K562 (cell line): ENCODE data around the gene ARPC4. TPM values are rescaled to one million over a fixed set of nuclear protein-coding genes. Genes with fewer than 3 reads are reported as not detected.

Source experiments
- CBX5 ChIP-seq: IDR thresholded peaks from 2 replicates; pipeline ENCODE4 v1.6.1; 2014; ENCODE audit warnings: low read depth, borderline replicate concordance
- ELK3 ChIP-seq: fragments of 450-650 bp; formaldehyde crosslinking; IDR thresholded peaks from 2 replicates; pipeline ENCODE4 v1.4.0; 2020; ENCODE audit warnings: mild to moderate bottlenecking
- ETS2 ChIP-seq: IDR thresholded peaks from 2 replicates; pipeline ENCODE4 v1.6.1; 2016; ENCODE audit warnings: borderline replicate concordance, missing genetic modification characterization, mild to moderate bottlenecking, moderate library complexity, missing compliant biosample characterization; ENCODE audit not compliant: poor library complexity, severe bottlenecking
- FOXP4 ChIP-seq: sonication (generic); formaldehyde crosslinking; IDR thresholded peaks from 2 replicates; pipeline ENCODE4 v1.8.0; 2022; ENCODE audit warnings: mild to moderate bottlenecking, missing genetic modification reagents, borderline replicate concordance
- FUS ChIP-seq: fragments of 200-400 bp; formaldehyde crosslinking; optimal IDR thresholded peaks from 2 replicates; pipeline ENCODE3; 2017; ENCODE audit warnings: low read depth, low read length
- HNRNPK ChIP-seq: fragments of 200-400 bp; formaldehyde crosslinking; IDR thresholded peaks from one replicate; pipeline ENCODE4 v1.6.1; 2018; ENCODE audit warnings: mild to moderate bottlenecking, low read depth, low read length; ENCODE audit not compliant: poor library complexity, severe bottlenecking
- JUND ChIP-seq, 2 experiments: IDR thresholded peaks; 2 replicates in 1 of 2; 3 replicates in 1 of 2; pipeline ENCODE4 v1.6.1; 2011; ENCODE audit warnings: borderline replicate concordance in 2 of 2, low read depth in 2 of 2, low read length in 2 of 2, improper control_type of control experiment in 1 of 2, missing biosample characterization in 1 of 2, missing genetic modification characterization in 1 of 2, missing genetic modification reagents in 1 of 2
- KLF16 ChIP-seq: IDR thresholded peaks from 2 replicates; pipeline ENCODE4 v1.6.1; 2016; ENCODE audit warnings: antibody characterized with exemption
- LARP7 ChIP-seq: fragments of 450-650 bp; IDR thresholded peaks from 2 replicates; pipeline ENCODE4 v1.6.1; 2016
- MCM2 ChIP-seq: fragments of 450-650 bp; IDR thresholded peaks from 2 replicates; pipeline ENCODE4 v1.6.1; 2017; ENCODE audit warnings: low read depth, mild to moderate bottlenecking
- MCM5 ChIP-seq: fragments of 450-650 bp; IDR thresholded peaks from 2 replicates; pipeline ENCODE4 v1.6.1; 2016; ENCODE audit warnings: low read depth
- RCOR1 ChIP-seq, 2 experiments: IDR thresholded peaks; 2 replicates each; pipeline ENCODE4 v1.6.1; 2012; ENCODE audit warnings: low read depth in 2 of 2, low read length in 2 of 2, borderline replicate concordance in 1 of 2, improper control_type of control experiment in 1 of 2
- SPI1 ChIP-seq: IDR thresholded peaks from 2 replicates; pipeline ENCODE4 v1.6.1; 2011; ENCODE audit warnings: low read depth, low read length, control low read depth, borderline replicate concordance
- ZBTB12 ChIP-seq: fragments of 250-450 bp; sonication (Bioruptor Pico); IDR thresholded peaks from 2 replicates; pipeline ENCODE4 v1.4.0; 2020
- ZBTB17 ChIP-seq: fragments of 450-650 bp; formaldehyde crosslinking; IDR thresholded peaks from 2 replicates; pipeline ENCODE4 v1.4.0; 2020; ENCODE audit warnings: mild to moderate bottlenecking
- ZNF263 ChIP-seq: sonication (generic); formaldehyde crosslinking; IDR thresholded peaks from 2 replicates; pipeline ENCODE4 v1.8.0; 2022; ENCODE audit warnings: mild to moderate bottlenecking, missing genetic modification reagents, borderline replicate concordance
- ZNF609 ChIP-seq: sonication (generic); formaldehyde crosslinking; IDR thresholded peaks from 2 replicates; pipeline ENCODE4 v1.8.1; 2023; ENCODE audit warnings: missing genetic modification reagents, mild to moderate bottlenecking, borderline replicate concordance
- ZNF740 ChIP-seq, 3 experiments: fragments of 200-800 bp in 1 of 3; sonication (Bioruptor generic) in 1 of 3; sonication (generic) in 1 of 3; formaldehyde crosslinking in 1 of 3; IDR thresholded peaks; 2 replicates each; pipeline versions ENCODE4 v1.6.1 to v1.8.0; 2016 to 2022; ENCODE audit warnings: mild to moderate bottlenecking in 2 of 3, missing compliant biosample characterization in 2 of 3, missing genetic modification characterization in 2 of 3, missing genetic modification reagents in 1 of 3
- polyA plus RNA-seq, 8 experiments: library from polyadenylated mRNA; depleted of rRNA in 4 of 8; stranded (reverse) in 5 of 8; unstranded in 3 of 8; fragments of >200 nt; fragmentation: Nextera tagmentation in 2 of 8; fragmentation: Illumina TruSeq in 1 of 8; extraction: Ambion mirVana in 2 of 8; extraction: Trizol in 1 of 8; gene quantifications; 2 replicates each; pipeline versions ENCODE4 v1.2.1 to v1.2.3, GENCODE V29; 2011 to 2014; ENCODE audit warnings: inconsistent platforms in 1 of 8, missing spikeins in 1 of 8
- total RNA-seq, 7 experiments: library from RNA; depleted of rRNA in 6 of 7; stranded (reverse); fragments of >200 nt in 6 of 7; fragmentation: Illumina TruSeq in 2 of 7; extraction: Trizol in 2 of 7; gene quantifications; 2 replicates each; pipeline versions ENCODE4 v1.2.1 to v1.2.3, GENCODE V29; 2011 to 2021; ENCODE audit warnings: low replicate concordance in 1 of 7

The ARPC4 gene
- total and polyA plus RNA-seq, 9 of the 15 experiments (the other 6 are each of a cell fraction or from before 2014, with no cell fraction given): 20.1 to 153 (median 119) TPM

- TF ChIP-seq FOXP4 (no peak), ZNF609 (CRISPR knock-in tag) (no peak), MCM5 (no peak), HNRNPK (no peak), KLF16 (no peak), ELK3 (CRISPR knock-in tag) (no peak), MCM2 (no peak), ZNF263 (no peak; the same call in 1 of the 2 replicates), LARP7 (peak; percentile 69; the same call in 1 of the 2 replicates), RCOR1 (IDR thresholded peaks at IDR 0.05; ENCODE audit: borderline replicate concordance in 1 of 2, low read depth in 2 of 2, low read length in 2 of 2) (no peak), CBX5 (no peak), SPI1 (no peak), JUND (IDR thresholded peaks at IDR 0.05; ENCODE audit: borderline replicate concordance, low read depth, low read length) (no peak), JUND (tag; IDR thresholded peaks at IDR 0.05; ENCODE audit: borderline replicate concordance, low read depth, low read length) (no peak), ZBTB17 (0 out of 2 replicates have a peak, but pooled peaks have one; percentile 44), FUS (no peak), ZBTB12 (no peak), ETS2 (tag) (no peak), ZNF740 (CRISPR knock-in tag; IDR thresholded peaks at IDR 0.05) (no peak), ZNF740 (tag; IDR thresholded peaks at IDR 0.05) (no peak)
Observed at GRCh38 chr3:9749296-9749644, 43.6 kb upstream of the ARPC4 start (continued).
